Activated T-helper 1 cell treated with anti-CD3 and anti-CD28 coated beads, Interleukin-2, amount 50 U/mL, for 16 hours (primary cell): ENCODE results near the gene CDK13.

Experiments
- DNase-seq, 2 donors: peaks; one replicate each; pipeline ENCODE4 v3.0.0-alpha.2; 2020; ENCODE audit warnings: low read depth in 1 of 2, low spot score in 1 of 2

Gene CDK13

DNA sequence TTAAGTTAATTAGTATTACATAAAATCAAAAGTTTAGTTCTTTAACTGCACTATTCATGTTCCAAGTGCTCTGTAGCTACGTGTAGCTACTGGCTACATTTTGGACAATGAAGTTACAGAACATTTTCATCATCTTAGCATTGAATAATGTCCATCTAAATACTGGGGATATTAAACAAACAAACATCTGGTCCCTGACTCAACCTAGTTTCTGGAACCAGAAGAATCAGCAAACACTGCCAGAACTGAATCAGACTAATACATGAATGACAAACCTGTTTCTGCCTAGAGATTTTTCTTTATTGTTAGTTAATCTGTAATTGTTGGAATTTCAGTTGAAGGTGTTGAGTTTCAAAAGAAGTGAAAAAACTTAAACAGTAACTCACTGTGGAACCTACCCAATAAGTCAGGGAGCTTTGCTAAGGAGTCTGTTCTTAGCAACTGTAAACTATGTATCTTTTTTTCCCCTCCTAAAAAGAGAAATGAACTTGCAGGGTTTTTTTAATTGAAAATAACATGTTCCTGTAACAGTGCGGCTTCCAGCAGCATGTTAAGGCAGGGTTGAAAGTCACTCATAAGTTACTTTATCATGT is 58.3 kb downstream of the CDK13 start:
- no peak for DNase-seq

DNA sequence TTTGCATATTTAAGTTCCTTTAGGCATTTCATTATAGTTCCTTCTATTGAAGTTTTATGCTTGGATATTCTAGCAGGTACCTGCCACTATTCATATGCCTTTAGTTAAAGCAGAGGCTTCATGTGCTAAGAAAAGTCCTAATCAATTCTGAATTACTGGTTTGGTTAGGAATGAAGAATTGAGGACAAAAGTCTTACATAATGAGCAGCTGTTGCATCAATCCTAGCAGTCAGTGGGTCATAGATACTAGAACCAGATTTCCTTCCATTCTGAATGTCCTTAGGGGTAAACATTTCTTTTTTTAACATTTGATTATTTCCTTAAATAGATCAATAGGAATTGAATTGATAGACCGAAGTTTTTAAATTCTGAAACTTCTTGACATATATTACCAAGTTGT is 59.2 kb downstream of the CDK13 start:
- DNase-seq = no peak

DNA sequence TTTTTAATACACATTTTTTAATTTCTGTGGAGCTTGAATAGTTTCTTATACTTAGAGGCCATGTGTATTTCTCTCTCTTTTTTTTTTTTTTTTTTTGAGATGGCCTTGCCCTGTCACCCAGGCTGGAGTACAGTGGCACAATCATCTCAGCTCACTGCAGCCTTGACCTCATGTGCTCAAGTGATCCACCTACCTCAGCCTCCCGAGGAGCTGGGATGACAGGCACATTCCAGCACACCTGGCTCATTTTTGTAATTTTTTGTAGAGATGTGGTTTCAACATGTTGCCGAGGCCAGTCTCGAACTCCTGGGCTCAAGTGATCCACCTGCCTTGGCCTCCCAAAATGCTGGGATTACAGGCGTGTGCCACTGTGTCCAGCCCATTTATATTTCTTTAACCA is 64.3 kb downstream of the CDK13 start:
- DNase-seq = no peak

DNA sequence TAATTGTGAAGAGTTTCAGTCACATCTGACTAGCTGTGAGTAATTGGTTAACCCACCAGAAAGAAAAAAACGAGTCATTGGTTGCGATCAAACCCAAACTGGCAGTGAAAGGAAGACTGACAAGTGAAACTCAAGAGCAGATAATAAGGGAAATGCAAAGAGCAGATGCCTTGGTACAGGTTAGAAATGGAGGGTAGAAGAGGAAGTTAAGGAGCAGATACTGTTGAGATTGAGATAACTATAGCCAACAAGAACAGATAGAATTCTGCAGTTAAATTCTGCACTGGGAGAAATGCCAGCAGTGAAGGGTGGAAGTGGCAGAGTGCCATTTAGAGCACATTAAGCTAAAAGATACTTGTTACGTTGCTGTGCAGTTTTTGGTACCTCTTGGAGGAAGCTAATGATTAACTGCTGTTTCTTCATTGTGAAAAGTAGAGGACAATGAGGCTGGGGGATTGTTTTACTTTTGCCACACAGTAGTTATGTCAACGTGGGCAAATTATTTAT is 65.8 kb downstream of the CDK13 start:
- no peak for DNase-seq

DNA sequence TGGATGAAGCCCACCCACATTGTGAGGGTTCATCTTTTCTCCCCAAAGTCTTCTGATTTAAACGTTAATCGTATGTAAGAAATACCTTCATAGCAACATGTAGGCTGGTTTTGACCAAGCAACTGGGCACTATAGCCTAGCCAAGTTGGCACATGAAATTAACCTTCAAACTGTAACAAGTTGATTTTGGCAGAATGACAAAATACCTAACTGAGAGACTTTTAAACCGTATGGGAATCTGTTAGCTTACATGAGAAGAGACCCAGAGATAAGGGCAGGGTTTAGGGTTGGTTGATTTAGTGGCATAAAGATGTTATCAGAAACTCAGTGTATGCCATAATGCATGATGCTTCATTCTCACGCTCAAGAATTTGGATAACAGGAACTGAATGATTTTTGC is 69.5 kb downstream of the CDK13 start:
- no peak for DNase-seq

DNA sequence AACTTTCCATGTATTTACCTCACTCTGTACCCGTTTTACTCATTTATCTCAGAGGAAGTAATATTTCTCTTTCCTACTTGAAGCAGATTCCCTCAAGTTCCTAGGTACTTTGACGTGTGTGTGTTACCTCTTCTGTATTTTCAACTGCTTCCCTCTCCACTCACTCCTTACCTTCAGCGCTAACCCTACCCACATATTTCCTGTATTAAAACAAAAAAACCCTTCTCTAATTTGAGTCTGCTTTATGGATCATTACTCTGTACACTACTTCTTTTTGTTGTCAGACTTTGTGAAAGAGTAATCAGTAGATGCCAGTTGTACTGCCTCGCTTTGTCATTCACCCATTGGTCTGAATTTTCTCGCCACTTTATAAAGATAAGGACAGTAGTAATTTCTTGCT is 74.0 kb downstream of the CDK13 start:
- no peak for DNase-seq

DNA sequence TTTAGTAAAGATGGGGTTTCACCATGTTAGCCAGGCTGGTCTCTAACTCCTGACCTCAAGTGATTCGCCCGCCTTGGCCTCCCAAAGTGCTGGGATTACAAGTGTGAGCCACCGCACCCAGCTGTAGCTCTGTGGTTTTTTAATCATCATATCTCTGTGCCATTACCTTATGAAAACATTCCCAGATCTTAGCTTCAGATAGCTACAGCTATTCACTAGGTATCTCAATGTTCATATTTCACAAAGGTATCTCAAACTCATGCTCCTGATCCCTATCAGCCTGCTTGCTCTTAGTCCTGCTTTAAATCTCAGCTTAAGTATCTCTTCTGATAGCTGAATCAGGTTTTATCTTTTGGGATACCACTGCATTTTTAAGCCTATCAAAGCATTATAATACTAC is 74.8 kb downstream of the CDK13 start:
- no peak for DNase-seq

DNA sequence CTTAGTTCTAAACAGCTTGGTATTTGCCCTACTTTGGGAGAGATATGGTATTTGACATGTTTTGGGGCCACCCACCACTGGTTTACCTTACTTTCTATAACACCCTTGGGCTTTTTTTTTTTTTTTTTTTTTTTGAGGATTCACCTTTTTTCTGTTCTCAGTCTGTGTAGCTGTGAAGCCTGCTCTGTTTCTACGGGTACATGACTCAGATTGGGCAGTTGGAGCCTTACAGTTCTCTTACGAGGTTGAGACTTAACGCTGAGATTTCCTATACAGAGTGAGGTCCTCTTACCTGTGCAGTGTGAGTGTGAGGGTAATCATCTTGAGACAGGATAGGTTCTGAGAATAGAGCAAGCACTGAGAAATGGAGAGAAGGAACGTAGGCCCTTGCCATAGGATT is 77.5 kb downstream of the CDK13 start:
- DNase-seq = no peak

DNA sequence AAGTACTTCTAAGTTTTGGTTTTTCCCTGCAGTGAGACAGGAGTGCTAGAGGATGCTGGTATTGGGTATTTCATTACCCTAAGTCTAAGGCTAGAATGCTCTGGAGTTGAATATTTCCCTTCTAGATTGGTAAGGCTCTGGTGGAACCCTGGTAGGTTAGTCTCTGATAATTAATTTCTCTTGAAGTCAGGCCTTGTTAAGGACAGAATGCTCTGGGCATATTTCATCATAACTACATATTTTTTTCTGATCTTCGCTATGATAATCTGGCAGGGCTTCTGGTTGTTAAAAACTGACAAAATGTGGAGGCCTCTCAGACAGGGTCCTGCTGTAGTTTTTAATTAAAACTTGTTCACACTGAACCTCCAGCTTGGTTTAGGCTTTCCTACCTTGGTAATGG is 83.8 kb downstream of the CDK13 start:
- DNase-seq = no peak

DNA sequence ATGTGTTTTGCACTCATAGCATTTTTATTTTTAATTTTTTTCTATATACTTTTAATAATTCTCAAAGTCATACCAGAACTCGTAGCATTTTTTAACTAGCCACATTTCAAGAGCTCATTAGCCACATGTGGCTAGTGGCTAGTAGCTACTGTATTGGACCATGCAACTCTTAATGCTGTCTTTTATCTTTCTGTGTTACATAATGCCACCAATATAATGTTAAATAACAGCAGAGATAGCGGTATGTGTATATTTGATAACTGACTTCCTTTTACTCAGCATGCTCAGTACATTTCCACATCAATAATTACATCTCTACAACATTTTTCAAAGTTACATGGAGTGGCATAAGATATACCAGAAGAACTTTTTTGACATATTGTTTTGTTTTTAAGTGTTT is 91.4 kb downstream of the CDK13 start:
- DNase-seq = no peak

DNA sequence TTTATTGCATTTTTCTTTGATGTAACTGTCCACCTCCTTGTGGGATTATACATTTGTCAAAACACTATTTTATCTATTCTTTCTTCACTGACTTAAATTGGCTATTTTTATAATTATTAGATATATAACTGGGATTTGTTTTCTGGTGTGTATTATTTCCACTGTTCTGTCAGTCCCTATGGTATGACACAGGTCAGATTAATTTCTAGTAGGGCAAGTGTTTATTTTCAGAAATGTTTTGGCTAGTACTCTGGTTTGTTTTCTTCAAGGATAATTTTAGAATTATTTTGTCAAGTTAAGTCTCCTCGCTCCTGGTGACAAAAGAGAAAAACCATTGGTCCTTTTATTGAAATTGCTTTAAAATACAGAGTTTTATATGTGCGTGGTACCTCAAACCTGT is 93.1 kb downstream of the CDK13 start:
- no peak for DNase-seq

DNA sequence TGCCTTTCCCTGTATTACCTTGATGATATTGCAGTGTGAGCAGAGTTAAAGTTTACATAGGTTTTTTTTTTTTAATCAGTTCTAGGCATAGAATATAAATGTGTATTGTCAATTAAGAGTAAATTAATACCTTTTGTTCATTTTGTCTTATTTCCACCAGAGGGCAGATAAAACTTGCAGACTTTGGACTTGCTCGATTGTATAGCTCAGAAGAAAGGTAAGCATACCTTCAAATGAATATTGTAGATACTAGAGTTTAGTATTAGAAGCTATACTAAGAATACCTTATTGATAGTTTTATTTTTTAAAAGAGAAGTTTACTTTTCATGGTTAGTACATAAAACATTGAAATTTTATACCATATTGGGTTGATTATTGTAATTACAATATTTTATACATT is 97.6 kb downstream of the CDK13 start:
- DNase-seq = no peak

DNA sequence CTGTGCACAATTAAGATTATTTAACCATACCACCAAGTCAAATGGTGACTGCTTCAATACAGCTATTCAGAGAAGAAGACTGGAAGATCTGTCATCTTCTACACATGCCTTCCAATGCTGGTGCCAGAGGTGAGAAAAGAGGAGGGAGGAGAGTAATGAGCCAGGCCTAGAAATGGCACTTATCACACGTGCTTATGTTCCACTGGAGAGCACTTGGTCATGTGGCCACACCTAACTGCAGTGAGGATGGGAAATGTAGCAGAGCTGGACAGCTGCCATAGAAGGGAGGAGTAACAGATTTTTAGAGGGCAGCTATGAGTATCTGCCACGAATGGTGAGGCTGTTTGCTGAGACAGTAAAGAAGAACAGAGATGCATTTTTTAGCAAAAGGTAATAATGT is 107.2 kb downstream of the CDK13 start:
- DNase-seq = no peak

DNA sequence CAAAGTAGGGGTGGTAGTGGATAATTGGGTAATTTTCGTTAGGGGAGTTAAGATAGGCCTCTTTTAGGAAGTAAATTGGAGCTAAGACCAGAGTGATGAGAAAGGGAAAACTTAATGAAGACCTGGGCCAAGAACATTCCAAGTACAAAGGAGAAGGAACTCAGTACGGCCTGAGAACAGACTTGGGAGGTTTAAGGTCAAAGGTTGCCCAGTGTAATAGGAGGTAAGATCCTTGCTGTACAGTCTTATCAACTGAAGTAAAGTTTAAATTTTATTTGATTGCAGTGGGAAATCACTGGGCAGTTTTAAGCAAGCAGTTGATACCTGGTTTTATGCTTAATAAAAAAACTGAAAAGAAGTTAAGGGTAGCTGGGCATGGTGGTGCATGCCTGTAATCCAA is 108.0 kb downstream of the CDK13 start:
- no peak for DNase-seq

DNA sequence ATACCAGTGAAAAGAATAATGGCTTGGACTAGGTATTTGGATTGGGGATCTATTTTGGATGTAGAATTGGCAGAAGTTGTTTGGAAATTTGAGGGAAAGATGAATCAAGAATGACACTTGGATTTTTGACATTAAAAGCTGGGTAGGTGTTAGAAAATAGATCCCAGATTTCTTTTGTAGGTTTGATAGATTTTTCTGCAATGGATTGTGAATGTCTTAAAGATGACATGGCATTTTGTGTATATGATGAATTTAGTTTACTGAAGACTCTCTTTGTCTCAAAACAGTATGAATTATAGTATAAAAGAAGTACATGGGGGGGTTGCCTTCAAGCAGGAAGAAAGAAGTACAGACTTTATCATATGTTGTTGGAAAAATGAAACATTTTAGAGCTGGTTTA is 108.6 kb downstream of the CDK13 start:
- no peak for DNase-seq

DNA sequence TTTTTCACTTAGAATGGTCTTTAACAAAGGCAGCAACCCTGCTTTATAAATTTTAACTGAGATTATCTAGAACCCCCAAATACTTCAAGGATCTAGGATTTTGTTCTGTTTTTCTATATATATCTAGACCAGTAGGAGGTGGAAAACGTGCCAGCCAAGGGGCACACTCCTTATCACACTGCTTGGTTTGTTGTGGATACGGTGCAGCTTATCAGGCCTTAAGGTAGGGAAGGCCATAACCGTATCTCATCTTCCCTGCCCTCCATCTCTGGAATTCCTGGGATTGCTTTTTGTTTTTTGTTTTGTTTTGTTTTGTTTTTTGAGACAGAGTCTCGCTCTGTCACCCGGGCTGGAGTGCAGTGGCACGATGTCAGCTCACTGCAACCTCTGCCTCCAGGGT is 109.0 kb downstream of the CDK13 start:
- DNase-seq = no peak

DNA sequence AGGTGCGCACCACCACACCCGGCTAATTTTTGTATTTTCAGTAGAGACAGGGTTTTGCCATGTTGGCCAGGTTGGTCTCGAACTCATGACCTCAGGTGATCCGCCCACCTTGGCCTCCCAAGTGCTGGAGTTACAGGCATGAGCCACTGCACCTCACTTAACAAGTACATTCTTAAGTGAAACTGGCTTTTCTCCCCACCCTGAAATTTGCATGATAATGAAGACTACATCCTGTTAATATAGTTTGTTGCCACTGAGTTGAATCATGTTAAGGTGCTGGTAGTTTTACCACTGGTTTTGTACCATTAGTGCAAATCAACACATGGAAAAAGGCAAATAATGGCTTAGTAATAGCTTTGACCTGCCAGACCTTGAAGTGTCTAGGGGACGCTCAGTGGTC is 122.2 kb downstream of the CDK13 start:
- no peak for DNase-seq

DNA sequence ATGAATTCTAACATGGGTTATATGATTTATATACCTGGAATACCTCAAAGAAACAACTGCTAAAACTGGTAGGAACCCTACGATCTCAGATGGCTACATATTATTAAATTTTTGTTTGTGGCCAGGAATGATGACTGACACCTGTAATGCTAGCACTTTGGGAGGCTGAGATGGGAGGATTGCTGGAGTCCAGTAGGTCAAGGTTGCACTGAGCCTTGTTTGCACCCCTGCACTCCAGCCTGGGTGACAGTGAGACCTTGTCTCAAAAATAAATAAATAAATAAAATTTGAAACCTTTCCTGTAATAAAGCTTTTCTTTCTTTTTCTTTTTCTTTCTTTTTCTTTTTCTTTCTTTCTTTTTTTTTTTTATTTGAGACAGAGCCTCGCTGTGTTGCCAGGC is 123.2 kb downstream of the CDK13 start:
- DNase-seq = no peak

DNA sequence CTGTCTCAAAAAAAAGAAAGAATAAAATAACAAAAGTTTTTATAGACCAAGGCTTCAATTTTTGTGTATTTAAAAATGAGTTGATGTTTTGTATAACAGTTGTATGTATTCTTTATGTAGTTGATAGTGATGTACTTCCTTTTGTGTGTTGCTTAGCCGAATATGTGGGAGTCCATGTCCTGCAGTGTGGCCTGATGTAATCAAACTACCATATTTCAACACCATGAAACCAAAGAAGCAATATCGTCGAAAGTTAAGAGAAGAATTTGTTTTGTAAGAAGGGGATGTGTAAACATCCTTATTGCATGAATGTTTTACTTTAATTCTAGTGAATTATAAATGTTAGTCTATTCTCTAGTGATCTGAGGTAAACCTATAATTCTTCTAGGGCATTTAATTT is 127.8 kb downstream of the CDK13 start:
- no peak for DNase-seq

DNA sequence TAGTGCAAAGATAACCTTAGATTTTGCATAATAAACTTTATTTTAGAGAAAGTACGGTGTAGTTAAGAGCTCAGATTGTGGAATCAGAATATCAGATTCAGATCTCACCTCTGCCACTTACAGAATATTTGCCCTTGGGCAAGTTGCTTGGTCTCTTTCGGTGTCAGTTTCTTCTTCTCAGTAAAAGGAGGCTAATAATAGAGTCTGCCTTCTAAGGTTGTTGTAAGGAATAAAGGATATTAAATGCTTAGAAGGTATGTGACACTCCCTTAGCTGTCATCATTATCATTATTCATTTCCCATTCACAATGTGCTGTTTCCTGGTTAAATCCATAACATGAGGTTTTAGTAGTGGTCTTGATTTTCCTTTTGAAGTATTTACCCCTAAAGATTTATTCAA is 142.1 kb downstream of the CDK13 start:
- DNase-seq = no peak

DNA sequence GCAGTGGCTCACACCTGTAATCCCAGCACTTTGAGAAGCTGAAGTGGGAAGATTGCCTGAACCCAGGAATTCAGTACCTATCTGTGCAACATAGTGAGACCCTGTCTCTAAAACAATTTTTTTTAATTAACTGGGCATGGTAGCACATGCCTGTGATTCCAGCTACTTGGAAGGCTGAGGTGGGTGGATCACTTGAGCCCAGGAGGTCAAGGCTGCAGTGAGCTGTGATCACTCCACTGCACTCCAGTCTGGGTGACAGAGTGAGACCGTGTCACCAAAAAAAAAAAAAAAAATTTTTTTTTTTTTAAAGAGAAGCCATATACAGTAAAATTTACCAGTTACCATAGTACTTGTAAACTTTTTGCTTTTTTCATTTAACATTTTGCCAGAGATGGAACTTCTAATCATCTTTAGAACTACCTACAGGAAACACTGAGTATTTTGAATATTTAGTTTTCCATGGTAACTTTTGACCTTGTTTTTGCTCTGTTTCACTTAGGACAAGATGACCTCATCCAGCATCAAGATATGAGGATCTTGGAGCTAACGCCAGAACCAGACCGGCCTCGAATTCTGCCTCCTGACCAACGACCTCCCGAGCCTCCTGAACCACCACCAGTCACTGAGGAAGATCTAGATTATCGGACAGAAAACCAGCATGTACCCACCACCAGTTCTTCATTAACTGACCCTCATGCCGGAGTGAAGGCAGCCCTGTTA is 143.7 kb downstream of the CDK13 start:
- no peak for DNase-seq

DNA sequence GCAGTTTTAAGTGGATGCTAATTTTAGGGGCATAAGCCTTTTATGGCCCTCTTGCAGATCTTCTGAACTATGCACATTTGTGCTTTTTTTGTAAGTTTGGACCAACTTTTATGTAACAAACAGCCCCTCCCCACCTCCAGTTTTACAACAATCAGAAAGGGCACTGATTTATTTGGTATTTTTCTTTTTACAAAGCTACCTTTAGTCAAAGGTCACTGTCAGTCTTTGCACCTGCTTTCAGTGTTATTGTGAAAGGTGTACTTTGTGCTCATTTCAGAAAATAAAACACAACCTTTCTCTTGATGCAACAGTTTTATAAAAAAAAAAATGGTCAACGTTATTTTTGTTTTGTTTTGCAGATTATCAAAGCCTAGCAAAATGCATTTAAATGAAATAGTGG is 145.2 kb downstream of the CDK13 start:
- DNase-seq = no peak

DNA sequence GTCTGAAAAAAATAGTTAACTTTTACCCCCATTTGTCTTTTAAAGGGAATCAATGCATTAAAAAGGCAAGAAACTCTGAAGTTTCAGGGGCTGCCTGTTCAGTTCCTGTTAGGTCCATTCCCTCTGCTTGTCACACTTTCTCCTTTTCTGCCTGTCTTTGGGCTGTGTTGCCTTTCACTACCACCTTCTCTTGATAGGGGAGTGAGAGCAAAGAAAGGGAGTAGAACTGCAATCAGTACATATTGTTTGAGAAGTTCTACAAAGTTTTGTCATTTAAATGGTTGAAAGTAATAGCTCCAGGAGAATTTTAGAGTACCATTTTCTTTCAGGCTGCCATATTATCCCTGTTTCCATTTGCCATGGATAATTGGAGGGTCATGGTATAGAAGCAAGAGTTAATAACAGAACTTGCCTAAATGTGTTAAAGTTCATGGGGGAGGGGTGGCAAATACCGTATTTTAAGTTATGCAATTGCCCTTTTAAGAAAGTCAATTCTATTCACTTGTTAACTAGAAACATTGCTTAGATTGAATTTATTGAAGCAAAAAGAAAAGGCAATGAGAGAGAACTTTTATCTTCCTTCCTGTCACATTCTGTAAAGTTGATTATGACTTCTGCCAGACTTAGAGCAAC is 145.8 kb downstream of the CDK13 start:
- no peak for DNase-seq
